HepG2 (cell line): ENCODE data around the gene SLC13A3. TPM values are rescaled to one million over a fixed set of nuclear protein-coding genes. Genes with fewer than 3 reads are reported as not detected.

Experiments
- ATAC-seq: fragments of 200-7000 bp; cut with Tn5 transposase; 3 replicates; pipeline ENCODE4 v1.9.1; 2020; ENCODE audit warnings: mild to moderate bottlenecking, moderate library complexity
- BruUV-seq: library from RNA; stranded (reverse); fragments of 400-500 nt; replicated peaks from 2 replicates; lab custom pipeline; 2021; lab: Mats Ljungman, UMichigan
- CTCF ChIA-PET: fragments of 300-600 bp; formaldehyde crosslinking; extraction: SDS; loops from one replicate; lab custom pipeline; 2021; ENCODE audit warnings: low total read pairs, inconsistent platforms, low intra/inter-chr PET ratio; lab: Yijun Ruan, JAX
- POLR2A ChIA-PET: fragments of 350-600 bp; sonication (Branson Sonifier 250); formaldehyde crosslinking; loops from one replicate; lab custom pipeline; 2020; ENCODE audit warnings: antibody characterized with exemption, inconsistent platforms; lab: Yijun Ruan, JAX
- DNase-seq: peaks from one replicate; pipeline ENCODE4 v3.0.0-alpha.2; 2015; ENCODE audit warnings: low spot score
- FAIRE-seq: peaks from 3 replicates; lab custom pipeline; 2011; peaks lifted over from hg19 to GRCh38; lab: Jason Lieb, UNC
- H2AFZ ChIP-seq: one replicate; pipeline ENCODE4 v1.6.1; 2011; ENCODE audit warnings: low read length, inconsistent platforms
- H3K27ac ChIP-seq: fragments of 300-600 bp; 3 replicates; pipeline ENCODE4 v1.8.0; 2011; ENCODE audit warnings: mixed run types, mild to moderate bottlenecking, mixed read lengths, low read length, inconsistent platforms; ENCODE audit not compliant: insufficient read depth; ENCODE audit errors: extremely low read length
- H3K27me3 ChIP-seq, 2 experiments: fragments of 200-600 bp in 1 of 2; 2 replicates in 1 of 2; 3 replicates in 1 of 2; pipeline versions ENCODE4 v1.6.0 to v1.8.0; 2011; ENCODE audit warnings: low read length in 2 of 2, mild to moderate bottlenecking in 2 of 2, moderate library complexity in 2 of 2, inconsistent platforms in 1 of 2; ENCODE audit not compliant: insufficient read depth in 2 of 2, control insufficient read depth in 1 of 2
- H3K36me3 ChIP-seq, 2 experiments: fragments of 200-600 bp in 1 of 2; replicated peaks in 1 of 2; 2 replicates in 1 of 2; 3 replicates in 1 of 2; pipeline versions ENCODE4 v1.5.1 to v1.8.0; 2011; ENCODE audit warnings: low read length in 2 of 2, inconsistent platforms in 1 of 2; ENCODE audit not compliant: insufficient read depth in 2 of 2, control insufficient read depth in 1 of 2
- H3K4me1 ChIP-seq: 2 replicates; pipeline ENCODE4 v1.5.1; 2012; ENCODE audit warnings: low read length, inconsistent platforms; ENCODE audit not compliant: insufficient read depth
- H3K4me2 ChIP-seq: 2 replicates; pipeline ENCODE4 v1.6.0; 2011; ENCODE audit warnings: low read depth, low read length, inconsistent platforms
- H3K4me3 ChIP-seq, 3 experiments: fragments of 200-600 bp in 1 of 3; sonication (generic), shearing (Covaris generic) in 1 of 3; replicated peaks in 1 of 3; 2 replicates each; pipeline ENCODE4 v1.5.1; 2011 to 2016; ENCODE audit warnings: low read length in 3 of 3, inconsistent platforms in 2 of 3, low read depth in 2 of 3, mild to moderate bottlenecking in 2 of 3, control low read depth in 1 of 3, mixed read lengths in 1 of 3; ENCODE audit not compliant: insufficient read depth in 1 of 3
- H3K79me2 ChIP-seq: one replicate; pipeline ENCODE4 v1.6.1; 2011; ENCODE audit warnings: low read length, inconsistent platforms; ENCODE audit not compliant: insufficient read depth
- H3K9ac ChIP-seq: 2 replicates; pipeline ENCODE4 v1.6.0; 2011; ENCODE audit warnings: mild to moderate bottlenecking, low read depth, low read length, inconsistent platforms; ENCODE audit not compliant: insufficient read depth
- H3K9me3 ChIP-seq: 2 replicates; pipeline ENCODE4 v1.5.1; 2012; ENCODE audit warnings: mild to moderate bottlenecking, low read length
- H4K20me1 ChIP-seq: 2 replicates; pipeline ENCODE4 v1.6.0; 2011; ENCODE audit warnings: inconsistent platforms, mild to moderate bottlenecking, low read length, moderate library complexity; ENCODE audit not compliant: insufficient read depth
- AHR ChIP-seq: IDR thresholded peaks from 2 replicates; pipeline ENCODE4 v1.6.1; 2018; ENCODE audit warnings: missing genetic modification reagents, missing compliant biosample characterization
- ARNT2 ChIP-seq: sonication (generic); formaldehyde crosslinking; IDR thresholded peaks from 2 replicates; pipeline ENCODE4 v1.8.0; 2022; ENCODE audit warnings: mild to moderate bottlenecking, low read depth, missing genetic modification reagents, moderate library complexity
- CCAR2 ChIP-seq: fragments of 200-400 bp; formaldehyde crosslinking; optimal IDR thresholded peaks from 2 replicates; pipeline ENCODE3; 2018; ENCODE audit warnings: low read depth, mild to moderate bottlenecking, low read length, moderate library complexity
- CEBPG ChIP-seq: IDR thresholded peaks from 2 replicates; pipeline ENCODE4 v1.6.1; 2016
- FOXP1 ChIP-seq, 2 experiments: fragments of 450-650 bp in 1 of 2; IDR thresholded peaks; 2 replicates each; pipeline ENCODE4 v1.6.1; 2017 to 2018; ENCODE audit warnings: antibody characterized with exemption in 1 of 2
- HHEX ChIP-seq: IDR thresholded peaks from 2 replicates; pipeline ENCODE4 v1.6.1; 2016; ENCODE audit warnings: control low read depth
- HOXA3 ChIP-seq: sonication (generic); formaldehyde crosslinking; IDR thresholded peaks from 2 replicates; pipeline ENCODE4 v1.5.0; 2020; ENCODE audit warnings: missing genetic modification reagents
- MXD4 ChIP-seq: IDR thresholded peaks from 2 replicates; pipeline ENCODE4 v1.6.1; 2016; ENCODE audit warnings: mild to moderate bottlenecking, missing biosample characterization, missing genetic modification reagents
- POGZ ChIP-seq: sonication (generic); formaldehyde crosslinking; IDR thresholded peaks from 2 replicates; pipeline ENCODE4 v1.4.0; 2020; ENCODE audit warnings: mild to moderate bottlenecking, missing genetic modification reagents
- PRPF4 ChIP-seq: fragments of 200-400 bp; formaldehyde crosslinking; IDR thresholded peaks from 2 replicates; pipeline ENCODE4 v1.6.1; 2016; ENCODE audit warnings: low read length, low read depth; ENCODE audit not compliant: poor library complexity, severe bottlenecking
- SRSF1 ChIP-seq: fragments of 200-400 bp; formaldehyde crosslinking; optimal IDR thresholded peaks from 2 replicates; pipeline ENCODE3; 2017; ENCODE audit warnings: mild to moderate bottlenecking, low read depth, low read length, moderate library complexity
- TGIF2 ChIP-seq: IDR thresholded peaks from 2 replicates; pipeline ENCODE4 v1.6.1; 2016; ENCODE audit warnings: control low read depth, missing compliant biosample characterization
- ZC3H13 ChIP-seq: sonication (generic); formaldehyde crosslinking; IDR thresholded peaks from 2 replicates; pipeline ENCODE4 v1.8.1; 2023; ENCODE audit warnings: mild to moderate bottlenecking, missing genetic modification reagents, moderate library complexity
- ZMYM2 ChIP-seq: sonication (generic); formaldehyde crosslinking; IDR thresholded peaks from 2 replicates; pipeline ENCODE4 v1.8.0; 2022; ENCODE audit warnings: mild to moderate bottlenecking, missing genetic modification reagents
- ZNF333 ChIP-seq: sonication (generic); formaldehyde crosslinking; IDR thresholded peaks from 2 replicates; pipeline ENCODE4 v1.4.0; 2020; ENCODE audit warnings: mild to moderate bottlenecking, missing genetic modification reagents, borderline replicate concordance
- ZNF563 ChIP-seq: sonication (generic); formaldehyde crosslinking; IDR thresholded peaks from 2 replicates; pipeline ENCODE4 v1.8.0; 2022; ENCODE audit warnings: mild to moderate bottlenecking, moderate library complexity, missing genetic modification reagents
- ZNF737 ChIP-seq: sonication (generic); formaldehyde crosslinking; IDR thresholded peaks from 2 replicates; pipeline ENCODE4 v1.5.0; 2020; ENCODE audit warnings: missing genetic modification reagents, mild to moderate bottlenecking, borderline replicate concordance
- ZNF777 ChIP-seq: sonication (generic); formaldehyde crosslinking; IDR thresholded peaks from 2 replicates; pipeline ENCODE4 v1.4.0; 2020; ENCODE audit warnings: missing genetic modification reagents
- WGBS: methylation state at CpG from one replicate; pipeline ENCODE4 v1.1.6; 2017; ENCODE audit warnings: low lambda C conversion rate; 5-methylcytosine and 5-hydroxymethylcytosine counted together
- in situ Hi-C: cut with HindIII; loops from 2 replicates; pipeline ENCODE4 v1.10.0; 2017; ENCODE audit warnings: low pct_unique_long_range_greater_than_20kb; ENCODE audit not compliant: extremely low pct_ligation_motif_present
- intact Hi-C: fragments of 100-400 bp; cut with micrococcal nuclease; formaldehyde crosslinking; loops from one replicate; pipeline ENCODE4 v1.10.0; 2022; ENCODE audit not compliant: unreplicated experiment
- polyA plus RNA-seq, 8 experiments: library from polyadenylated mRNA; depleted of rRNA in 3 of 8; stranded (reverse) in 7 of 8; unstranded in 1 of 8; fragments of >200 nt; fragmentation: Illumina TruSeq in 4 of 8; extraction: Trizol in 4 of 8; gene quantifications; 2 replicates each; pipeline versions ENCODE4 v1.2.1 to v1.2.3, GENCODE V29; 2011 to 2016; ENCODE audit warnings: low read depth in 4 of 8, missing spikeins in 1 of 8, mixed read lengths in 1 of 8; ENCODE audit not compliant: insufficient read depth in 1 of 8
- total RNA-seq, 5 experiments: library from RNA; depleted of rRNA; stranded (reverse); fragments of >200 nt; fragmentation: Illumina TruSeq; extraction: Trizol; gene quantifications; 2 replicates each; pipeline ENCODE4 v1.2.3, GENCODE V29; 2016; ENCODE audit warnings: low read depth in 1 of 5
- TF ChIP-seq, protein P1 (sequence below): sonication (generic); formaldehyde crosslinking; IDR thresholded peaks from 2 replicates; pipeline ENCODE4 v1.5.0; 2020; ENCODE audit warnings: missing genetic modification reagents
- TF ChIP-seq, protein P2 (sequence below): sonication (generic); IDR thresholded peaks from 2 replicates; pipeline ENCODE4 v1.6.1; 2016; ENCODE audit warnings: low read depth, borderline replicate concordance
- TF ChIP-seq, protein P3 (sequence below): IDR thresholded peaks from 2 replicates; pipeline ENCODE4 v1.6.1; 2016; ENCODE audit warnings: mild to moderate bottlenecking

The SLC13A3 gene
- total and polyA plus RNA-seq, 2 of the 13 experiments (the other 11 are each of a cell fraction or from before 2014, with no cell fraction given) = 66.5 to 76.0 TPM

DNA sequence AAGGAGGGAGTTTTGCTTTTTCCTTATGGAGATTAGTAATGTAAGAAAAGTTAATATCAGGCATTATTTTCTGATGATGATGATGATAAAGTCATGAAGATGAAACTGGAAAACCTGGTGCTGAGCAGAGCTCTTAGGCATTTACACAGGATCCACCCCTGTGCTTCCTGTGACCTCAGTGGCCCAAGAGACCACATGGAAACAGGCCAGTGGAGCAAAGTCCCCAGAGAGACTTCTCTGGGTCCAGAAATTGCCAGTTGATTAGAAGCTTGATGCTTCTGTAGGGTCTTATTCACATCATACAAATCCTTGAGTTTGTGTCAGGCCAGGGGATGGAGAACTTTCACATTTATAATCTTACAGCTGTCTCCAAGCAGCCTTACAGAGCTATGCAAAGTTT lies 46.1 kb downstream of the SLC13A3 start (continued):
- TF ChIP-seq FOXP1 (IDR thresholded peaks at IDR 0.05) (no peak), FOXP1 (CRISPR knock-in tag; IDR thresholded peaks at IDR 0.05) (no peak), AHR (CRISPR knock-in tag) (no peak), HHEX (CRISPR knock-in tag) (no peak), MXD4 (CRISPR knock-in tag) (no peak), HOXA3 (CRISPR knock-in tag) (peak; percentile 65), CEBPG (0 out of 2 replicates have a peak, but pooled peaks have one; percentile 21), CCAR2 (no peak), ZNF333 (no peak), TGIF2 (no peak), ZNF777 (CRISPR knock-in tag) (no peak), ARNT2 (CRISPR knock-in tag) (no peak)
- TF ChIP-seq, protein P1, sequence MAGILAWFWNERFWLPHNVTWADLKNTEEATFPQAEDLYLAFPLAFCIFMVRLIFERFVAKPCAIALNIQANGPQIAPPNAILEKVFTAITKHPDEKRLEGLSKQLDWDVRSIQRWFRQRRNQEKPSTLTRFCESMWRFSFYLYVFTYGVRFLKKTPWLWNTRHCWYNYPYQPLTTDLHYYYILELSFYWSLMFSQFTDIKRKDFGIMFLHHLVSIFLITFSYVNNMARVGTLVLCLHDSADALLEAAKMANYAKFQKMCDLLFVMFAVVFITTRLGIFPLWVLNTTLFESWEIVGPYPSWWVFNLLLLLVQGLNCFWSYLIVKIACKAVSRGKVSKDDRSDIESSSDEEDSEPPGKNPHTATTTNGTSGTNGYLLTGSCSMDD (CRISPR knock-in tag) = no peak
- TF ChIP-seq, protein P2, sequence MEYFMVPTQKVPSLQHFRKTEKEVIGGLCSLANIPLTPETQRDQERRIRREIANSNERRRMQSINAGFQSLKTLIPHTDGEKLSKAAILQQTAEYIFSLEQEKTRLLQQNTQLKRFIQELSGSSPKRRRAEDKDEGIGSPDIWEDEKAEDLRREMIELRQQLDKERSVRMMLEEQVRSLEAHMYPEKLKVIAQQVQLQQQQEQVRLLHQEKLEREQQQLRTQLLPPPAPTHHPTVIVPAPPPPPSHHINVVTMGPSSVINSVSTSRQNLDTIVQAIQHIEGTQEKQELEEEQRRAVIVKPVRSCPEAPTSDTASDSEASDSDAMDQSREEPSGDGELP = no peak
- TF ChIP-seq, all 625 proteins: peak for 60

DNA sequence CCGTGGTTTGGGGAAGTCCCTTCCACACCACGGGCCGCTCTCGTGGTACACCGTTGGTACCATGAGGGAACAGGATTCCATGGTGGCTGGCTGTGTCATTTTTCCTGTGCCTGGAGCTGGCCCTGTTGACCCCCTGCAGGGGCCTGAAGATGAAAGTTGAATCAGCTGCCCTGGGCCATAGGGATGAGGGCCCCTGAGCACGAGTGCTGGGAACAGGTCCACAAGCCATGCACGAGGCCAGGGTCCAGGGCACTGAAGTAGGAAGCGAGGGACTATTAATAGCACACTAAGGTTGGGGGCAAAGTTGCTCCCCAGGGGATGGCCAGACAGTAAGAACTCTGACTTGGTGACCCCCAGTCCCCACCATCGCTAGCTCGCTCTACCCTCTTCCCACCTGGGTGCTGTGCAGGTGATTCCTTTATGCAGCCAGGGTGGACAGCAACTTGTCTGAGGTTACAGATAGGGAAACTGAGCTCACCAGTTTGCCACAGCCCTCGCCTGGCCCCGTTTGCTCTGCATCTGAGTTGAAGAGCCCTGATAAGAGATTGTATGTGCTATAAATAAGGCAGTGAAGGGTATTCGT lies 46.6 kb downstream of the SLC13A3 start:
- DNase-seq (no peak), FAIRE-seq (no peak), ATAC-seq (no peak)
- POLR2A ChIA-PET = interaction anchor here (0.9 to 1.1 kb wide), 3 partner anchors 36 to 44 kb away, joined by 3 to 5 read pairs (median 3); no protein-coding TSS in a partner anchor
- CTCF ChIA-PET = no interaction called here
- in situ Hi-C loops = no loop called here
- Histone ChIP-seq H3K4me2 (0 out of 2 replicates have a peak overlapping the region, but pooled peaks have one; percentile 6), H3K27ac (peak overlapping the region; percentile 80), H4K20me1 (no peaks in the 10 kb centered on the region), H3K9ac (no peak overlapping the region), H3K4me1 (peaks cover 94% of the 10 kb centered on the region), H2AFZ (no peak overlapping the region), H3K4me3 (no peak overlapping the region; a peak in 1 of 6 replicates), H3K36me3 (peaks cover 10 to 11% of the 10 kb centered on the region in 2 experiments; a peak in 4 of 5 replicates), H3K9me3 (no peaks in the 10 kb centered on the region), H3K27me3 (no peaks in the 10 kb centered on the region), H3K79me2 (no peaks in the 10 kb centered on the region)
- no TSS peak for BruUV-seq
- intact Hi-C loops = no loop called here
- WGBS = 89% methylated on average over 13 of the region's 13 CpGs
- TF ChIP-seq PRPF4 (no peak), SRSF1 (no peak), ZNF563 (CRISPR knock-in tag) (0 out of 2 replicates have a peak, but pooled peaks have one; percentile 44), ZNF737 (CRISPR knock-in tag) (peak; percentile 69; the same call in 1 of the 2 replicates), ZMYM2 (peak; percentile 46; the same call in 1 of the 2 replicates), POGZ (CRISPR knock-in tag) (peak; percentile 59), ZC3H13 (CRISPR knock-in tag) (peak; percentile 65; the same call in 1 of the 2 replicates)
- TF ChIP-seq, protein P3, sequence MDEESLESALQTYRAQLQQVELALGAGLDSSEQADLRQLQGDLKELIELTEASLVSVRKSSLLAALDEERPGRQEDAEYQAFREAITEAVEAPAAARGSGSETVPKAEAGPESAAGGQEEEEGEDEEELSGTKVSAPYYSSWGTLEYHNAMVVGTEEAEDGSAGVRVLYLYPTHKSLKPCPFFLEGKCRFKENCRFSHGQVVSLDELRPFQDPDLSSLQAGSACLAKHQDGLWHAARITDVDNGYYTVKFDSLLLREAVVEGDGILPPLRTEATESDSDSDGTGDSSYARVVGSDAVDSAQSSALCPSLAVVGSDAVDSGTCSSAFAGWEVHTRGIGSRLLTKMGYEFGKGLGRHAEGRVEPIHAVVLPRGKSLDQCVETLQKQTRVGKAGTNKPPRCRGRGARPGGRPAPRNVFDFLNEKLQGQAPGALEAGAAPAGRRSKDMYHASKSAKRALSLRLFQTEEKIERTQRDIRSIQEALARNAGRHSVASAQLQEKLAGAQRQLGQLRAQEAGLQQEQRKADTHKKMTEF (CRISPR knock-in tag) = 0 out of 2 replicates have a peak, but pooled peaks have one; percentile 2
